MCF 10A (cell line): Measurements from ENCODE around the gene TRIM44. TPM values are rescaled to one million over a fixed set of nuclear protein-coding genes. Genes with fewer than 3 reads are reported as not detected.

Experiments used
- BruUV-seq: library from RNA; stranded (reverse); fragments of 400-500 nt; replicated peaks from 2 replicates; lab custom pipeline; 2021; lab: Mats Ljungman, UMichigan
- CTCF ChIA-PET: fragments of 300-600 bp; sonication (Branson Sonifier 250); formaldehyde crosslinking; extraction: SDS; loops from one replicate; lab custom pipeline; 2021; ENCODE audit warnings: antibody characterized with exemption, inconsistent platforms; lab: Yijun Ruan, JAX
- POLR2A ChIA-PET: fragments of 300-600, 350-650 bp; sonication (Branson Sonifier 250); formaldehyde crosslinking; extraction: SDS; loops from one replicate; lab custom pipeline; 2020; ENCODE audit warnings: antibody characterized with exemption, inconsistent platforms; lab: Yijun Ruan, JAX
- DNase-seq: peaks from one replicate; pipeline ENCODE4 v3.0.0-alpha.2; 2018; ENCODE audit not compliant: unreplicated experiment
- H3K27ac Mint-ChIP-seq: one replicate; pipeline ENCODE4 v1.8.0; 2022; ENCODE audit warnings: mild to moderate bottlenecking, low read depth, mixed read lengths; ENCODE audit not compliant: unreplicated experiment
- H3K27me3 Mint-ChIP-seq: one replicate; pipeline ENCODE4 v1.8.0; 2022; ENCODE audit warnings: mixed read lengths; ENCODE audit not compliant: insufficient read depth, unreplicated experiment
- H3K36me3 Mint-ChIP-seq: one replicate; pipeline ENCODE4 v1.8.0; 2022; ENCODE audit warnings: mild to moderate bottlenecking, moderate library complexity, mixed read lengths; ENCODE audit not compliant: insufficient read depth, unreplicated experiment
- H3K4me1 Mint-ChIP-seq: one replicate; pipeline ENCODE4 v1.8.0; 2022; ENCODE audit warnings: mixed read lengths; ENCODE audit not compliant: insufficient read depth, unreplicated experiment
- H3K4me3 Mint-ChIP-seq: one replicate; pipeline ENCODE4 v1.8.0; 2022; ENCODE audit warnings: mild to moderate bottlenecking, moderate library complexity, mixed read lengths; ENCODE audit not compliant: unreplicated experiment
- H3K9me3 Mint-ChIP-seq: one replicate; pipeline ENCODE4 v1.8.0; 2022; ENCODE audit warnings: mixed read lengths; ENCODE audit not compliant: unreplicated experiment
- intact Hi-C: fragments of 100-400 bp; cut with micrococcal nuclease; formaldehyde crosslinking; loops from 2 replicates; pipeline ENCODE4 v1.14.1; 2022
- total RNA-seq: library from RNA; stranded (reverse); gene quantifications from 2 replicates; pipeline ENCODE4 v1.2.3, GENCODE V29; 2022
- TF ChIP-seq, protein P1 (sequence below): fragments of 200-600 bp; IDR thresholded peaks from one replicate; pipeline ENCODE4 v1.8.0; 2022; ENCODE audit warnings: antibody characterized with exemption, mild to moderate bottlenecking; ENCODE audit not compliant: unreplicated experiment

Gene TRIM44
- total RNA-seq, 1 experiment from 2014 or later: 103 TPM

GRCh38 chr11:35804451-35805040 is 142.0 kb downstream of the TRIM44 start:
- H3K27ac Mint-ChIP-seq: no peak overlapping the region
- no peaks in the 10 kb centered on the region for H3K27me3 Mint-ChIP-seq
- peaks cover 28% of the 10 kb centered on the region for H3K36me3 Mint-ChIP-seq
- no peaks in the 10 kb centered on the region for H3K9me3 Mint-ChIP-seq
- intact Hi-C loops: no loop called here
- POLR2A ChIA-PET: interaction anchor here (1.0 kb wide), 1 partner anchor 54 kb away, joined by 3 read pairs; no protein-coding TSS in a partner anchor
- no TSS peak for BruUV-seq
- TF ChIP-seq, protein P1, sequence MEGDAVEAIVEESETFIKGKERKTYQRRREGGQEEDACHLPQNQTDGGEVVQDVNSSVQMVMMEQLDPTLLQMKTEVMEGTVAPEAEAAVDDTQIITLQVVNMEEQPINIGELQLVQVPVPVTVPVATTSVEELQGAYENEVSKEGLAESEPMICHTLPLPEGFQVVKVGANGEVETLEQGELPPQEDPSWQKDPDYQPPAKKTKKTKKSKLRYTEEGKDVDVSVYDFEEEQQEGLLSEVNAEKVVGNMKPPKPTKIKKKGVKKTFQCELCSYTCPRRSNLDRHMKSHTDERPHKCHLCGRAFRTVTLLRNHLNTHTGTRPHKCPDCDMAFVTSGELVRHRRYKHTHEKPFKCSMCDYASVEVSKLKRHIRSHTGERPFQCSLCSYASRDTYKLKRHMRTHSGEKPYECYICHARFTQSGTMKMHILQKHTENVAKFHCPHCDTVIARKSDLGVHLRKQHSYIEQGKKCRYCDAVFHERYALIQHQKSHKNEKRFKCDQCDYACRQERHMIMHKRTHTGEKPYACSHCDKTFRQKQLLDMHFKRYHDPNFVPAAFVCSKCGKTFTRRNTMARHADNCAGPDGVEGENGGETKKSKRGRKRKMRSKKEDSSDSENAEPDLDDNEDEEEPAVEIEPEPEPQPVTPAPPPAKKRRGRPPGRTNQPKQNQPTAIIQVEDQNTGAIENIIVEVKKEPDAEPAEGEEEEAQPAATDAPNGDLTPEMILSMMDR: no peak
- no peak overlapping the region for H3K4me3 Mint-ChIP-seq
- peaks cover 8% of the 10 kb centered on the region for H3K4me1 Mint-ChIP-seq
- CTCF ChIA-PET: interaction anchor here (1.4 to 3.1 kb wide), 3 partner anchors 13 to 17 kb away, joined by 3 to 23 read pairs (median 5); no protein-coding TSS in a partner anchor
- DNase-seq: no peak

DNA sequence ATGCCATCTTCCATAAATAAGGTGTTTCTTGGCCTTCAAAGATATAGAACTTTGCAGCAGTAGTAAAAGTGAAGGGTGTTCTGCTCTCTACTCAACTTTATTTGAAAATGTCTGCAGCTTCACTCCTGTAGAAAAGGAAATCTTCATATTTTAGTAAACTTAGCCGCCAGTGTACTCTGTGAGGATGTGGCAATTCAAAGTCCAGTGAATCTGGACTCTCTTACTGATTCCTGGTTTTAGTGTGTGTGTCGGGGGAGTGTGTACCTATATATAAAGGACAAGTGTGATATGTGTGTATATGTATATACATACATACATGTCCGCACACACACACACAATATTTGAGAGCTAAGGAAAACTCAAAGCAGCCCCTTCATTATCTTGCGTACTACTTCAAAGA is 147.0 kb downstream of the TRIM44 start:
- Mint-ChIP-seq H3K27me3 (no peaks in the 10 kb centered on the region), H3K9me3 (no peaks in the 10 kb centered on the region), H3K36me3 (peaks cover 28% of the 10 kb centered on the region), H3K4me3 (no peak overlapping the region), H3K27ac (no peak overlapping the region), H3K4me1 (peaks cover 5% of the 10 kb centered on the region)
- no TSS peak for BruUV-seq
- TF ChIP-seq, protein P1: no peak
- no peak for DNase-seq
- ChIA-PET POLR2A (no interaction called here), CTCF (interaction anchor here (3.1 kb wide), 1 partner anchor 13 kb away, joined by 16 read pairs; no protein-coding TSS in a partner anchor)
- intact Hi-C loops: no loop called here

- H3K4me1 Mint-ChIP-seq: peaks cover 5% of the 10 kb centered on the region
- intact Hi-C loops: no loop called here
Measured at GRCh38 chr11:35810045-35810645, 147.6 kb downstream of the TRIM44 start.

GRCh38 chr11:35811783-35812182 is 149.2 kb downstream of the TRIM44 start:
- ChIA-PET CTCF (interaction anchor here (0.8 to 3.8 kb wide), 4 partner anchors 10 to 23 kb away, joined by 3 to 43 read pairs (median 4); no protein-coding TSS in a partner anchor), POLR2A (interaction anchor here (0.8 kb wide), 1 partner anchor 14 kb away, joined by 3 read pairs; no protein-coding TSS in a partner anchor)
- Mint-ChIP-seq H3K9me3 (no peaks in the 10 kb centered on the region), H3K36me3 (peaks cover 35% of the 10 kb centered on the region), H3K4me3 (no peak overlapping the region), H3K27me3 (no peaks in the 10 kb centered on the region), H3K4me1 (no peaks in the 10 kb centered on the region), H3K27ac (no peak overlapping the region)
- no peak for DNase-seq
- TF ChIP-seq, protein P1: no peak
- intact Hi-C loops: no loop called here
- BruUV-seq: no TSS peak

More at GRCh38 chr11:35810045-35810645, 147.6 kb downstream of the TRIM44 start:
- H3K4me3 Mint-ChIP-seq: no peak overlapping the region
- H3K27me3 Mint-ChIP-seq: no peaks in the 10 kb centered on the region
- TF ChIP-seq, protein P1: no peak
- BruUV-seq: no TSS peak
- no peak overlapping the region for H3K27ac Mint-ChIP-seq
- no peak for DNase-seq
- ChIA-PET POLR2A (no interaction called here), CTCF (interaction anchor here (0.7 to 3.8 kb wide), 3 partner anchors 12 to 349 kb away, joined by 4 to 43 read pairs (median 16); no protein-coding TSS in a partner anchor)
- H3K36me3 Mint-ChIP-seq: peaks cover 28% of the 10 kb centered on the region
- H3K9me3 Mint-ChIP-seq: no peaks in the 10 kb centered on the region
